Colonic mucosa (tissue), 4 donors: ENCODE results near the gene UVSSA. TPM values are rescaled to one million over a fixed set of nuclear protein-coding genes. Genes with fewer than 3 reads are reported as not detected.

ENCODE experiments used
- DNase-seq: peaks from one replicate; pipeline ENCODE4 v3.0.0-alpha.2; 2020
- H3K27ac ChIP-seq: fragments of 200-600 bp; one replicate; pipeline ENCODE4 v1.8.0; 2021
- H3K27me3 ChIP-seq: fragments of 200-600 bp; one replicate; pipeline ENCODE4 v1.8.0; 2021
- H3K36me3 ChIP-seq: fragments of 200-600 bp; one replicate; pipeline ENCODE4 v1.8.0; 2021
- H3K4me1 ChIP-seq: fragments of 200-600 bp; one replicate; pipeline ENCODE4 v1.8.0; 2021; ENCODE audit warnings: mild to moderate bottlenecking
- H3K4me3 ChIP-seq: fragments of 200-600 bp; one replicate; pipeline ENCODE4 v1.8.0; 2021
- H3K9ac ChIP-seq, 2 donors: one replicate each; pipeline ENCODE4 v1.7.0; 2013; ENCODE audit warnings: control low read depth in 2 of 2, low read depth in 2 of 2, low read length in 2 of 2
- H3K9me3 ChIP-seq: fragments of 200-600 bp; one replicate; pipeline ENCODE4 v1.8.0; 2021
- intact Hi-C: fragments of 100-400 bp; cut with DNase I; formaldehyde crosslinking; loops from one replicate; pipeline ENCODE4 v1.14.1; 2022
- total RNA-seq, 2 donors: library from RNA; stranded (reverse); fragmentation: NEBNext Ultra II Directional in 1 of 2; extraction: Animal tissue kit (Norgen Biotek cat#: 25700) in 1 of 2; gene quantifications; one replicate each; pipeline ENCODE4 v1.2.1, GENCODE V29; 2021
- TF ChIP-seq, protein P1 (sequence below): fragments of 200-600 bp; IDR thresholded peaks from one replicate; pipeline ENCODE4 v1.8.0; 2022; ENCODE audit warnings: antibody characterized with exemption, mild to moderate bottlenecking
- donor health status: healthy.
- donor health status: DM: no; HTN: no; CAD: no.
- donor health status: DM: no; HTN: no; CAD: no.

Gene UVSSA
- total RNA-seq, 2 donors from 2014 or later = 16.7 to 55.7 TPM

DNA sequence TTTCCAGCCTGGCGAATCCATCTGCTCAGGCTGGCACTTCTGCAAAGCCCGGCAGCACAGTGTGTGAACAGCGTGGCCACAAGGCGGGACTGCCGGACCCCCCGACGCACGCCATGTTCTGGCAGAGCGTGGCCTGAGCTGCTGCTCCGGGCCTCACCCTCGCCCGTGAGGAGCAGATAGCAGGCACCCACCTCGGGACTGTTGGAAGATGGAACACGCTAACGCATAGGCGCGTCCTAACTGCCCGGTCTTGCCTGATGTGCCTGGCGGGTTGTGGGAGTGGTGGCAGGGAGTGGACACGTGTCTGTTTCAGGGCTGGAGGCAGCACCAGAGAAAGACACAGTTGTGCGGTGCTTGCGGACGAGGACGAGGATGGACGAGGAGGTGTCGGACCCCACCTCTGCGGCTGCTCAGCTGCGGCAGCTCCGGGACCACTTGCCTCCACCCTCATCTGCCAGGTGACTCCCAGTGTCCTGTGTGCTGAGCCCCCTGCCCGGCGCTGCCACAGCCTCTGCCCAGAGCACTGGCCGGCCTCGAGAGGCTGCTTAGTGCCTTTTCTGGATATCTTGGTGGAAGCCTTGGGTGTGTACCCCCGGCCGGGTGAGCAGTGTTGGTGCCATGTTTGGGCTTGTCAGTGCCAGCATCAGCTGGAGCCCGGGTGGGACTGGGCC, 28.2 kb downstream of the UVSSA start:
- no peak for DNase-seq
- intact Hi-C loops = no loop called here
- H3K9ac ChIP-seq = no peak overlapping the region
- no peak overlapping the region for H3K4me3 ChIP-seq
- no peaks in the 10 kb centered on the region for H3K4me1 ChIP-seq
- H3K27me3 ChIP-seq = no peaks in the 10 kb centered on the region
- H3K36me3 ChIP-seq = no peaks in the 10 kb centered on the region
- H3K27ac ChIP-seq = no peak overlapping the region
- H3K9me3 ChIP-seq = no peaks in the 10 kb centered on the region
- TF ChIP-seq, protein P1, sequence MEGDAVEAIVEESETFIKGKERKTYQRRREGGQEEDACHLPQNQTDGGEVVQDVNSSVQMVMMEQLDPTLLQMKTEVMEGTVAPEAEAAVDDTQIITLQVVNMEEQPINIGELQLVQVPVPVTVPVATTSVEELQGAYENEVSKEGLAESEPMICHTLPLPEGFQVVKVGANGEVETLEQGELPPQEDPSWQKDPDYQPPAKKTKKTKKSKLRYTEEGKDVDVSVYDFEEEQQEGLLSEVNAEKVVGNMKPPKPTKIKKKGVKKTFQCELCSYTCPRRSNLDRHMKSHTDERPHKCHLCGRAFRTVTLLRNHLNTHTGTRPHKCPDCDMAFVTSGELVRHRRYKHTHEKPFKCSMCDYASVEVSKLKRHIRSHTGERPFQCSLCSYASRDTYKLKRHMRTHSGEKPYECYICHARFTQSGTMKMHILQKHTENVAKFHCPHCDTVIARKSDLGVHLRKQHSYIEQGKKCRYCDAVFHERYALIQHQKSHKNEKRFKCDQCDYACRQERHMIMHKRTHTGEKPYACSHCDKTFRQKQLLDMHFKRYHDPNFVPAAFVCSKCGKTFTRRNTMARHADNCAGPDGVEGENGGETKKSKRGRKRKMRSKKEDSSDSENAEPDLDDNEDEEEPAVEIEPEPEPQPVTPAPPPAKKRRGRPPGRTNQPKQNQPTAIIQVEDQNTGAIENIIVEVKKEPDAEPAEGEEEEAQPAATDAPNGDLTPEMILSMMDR = no peak

DNA sequence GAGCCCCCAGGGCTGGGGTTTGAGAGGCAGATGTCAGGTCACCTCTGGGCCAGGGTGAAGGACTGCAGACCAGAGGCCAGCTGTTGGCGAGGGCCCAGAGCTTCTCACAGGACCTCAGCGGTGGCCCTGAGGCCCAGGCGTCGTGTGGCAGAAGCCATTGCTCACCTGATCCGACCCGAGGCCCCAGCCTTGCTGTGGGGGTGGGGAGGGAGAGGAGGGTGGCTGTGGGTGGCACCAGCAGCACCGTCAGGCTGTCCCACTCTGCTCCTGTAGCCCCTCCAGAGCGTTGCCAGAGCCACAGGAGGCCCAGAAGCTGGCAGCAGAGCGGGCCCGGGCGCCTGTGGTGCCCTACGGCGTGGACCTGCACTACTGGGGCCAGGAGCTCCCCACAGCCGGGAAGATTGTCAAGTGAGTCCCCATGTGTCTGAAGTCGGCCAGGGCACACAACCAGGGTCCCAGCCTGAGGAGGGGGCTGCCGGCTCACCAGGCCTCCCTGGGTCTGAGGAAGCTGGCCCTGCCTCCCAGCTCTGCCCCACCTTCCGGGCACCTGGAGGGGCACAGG, 28.8 kb downstream of the UVSSA start:
- no peaks in the 10 kb centered on the region for H3K4me1 ChIP-seq
- TF ChIP-seq, protein P1 = no peak
- H3K36me3 ChIP-seq = no peaks in the 10 kb centered on the region
- intact Hi-C loops = no loop called here
- no peak overlapping the region for H3K27ac ChIP-seq
- no peak for DNase-seq
- H3K27me3 ChIP-seq = no peaks in the 10 kb centered on the region
- H3K9ac ChIP-seq = no peak overlapping the region
- no peaks in the 10 kb centered on the region for H3K9me3 ChIP-seq
- H3K4me3 ChIP-seq = no peak overlapping the region

DNA sequence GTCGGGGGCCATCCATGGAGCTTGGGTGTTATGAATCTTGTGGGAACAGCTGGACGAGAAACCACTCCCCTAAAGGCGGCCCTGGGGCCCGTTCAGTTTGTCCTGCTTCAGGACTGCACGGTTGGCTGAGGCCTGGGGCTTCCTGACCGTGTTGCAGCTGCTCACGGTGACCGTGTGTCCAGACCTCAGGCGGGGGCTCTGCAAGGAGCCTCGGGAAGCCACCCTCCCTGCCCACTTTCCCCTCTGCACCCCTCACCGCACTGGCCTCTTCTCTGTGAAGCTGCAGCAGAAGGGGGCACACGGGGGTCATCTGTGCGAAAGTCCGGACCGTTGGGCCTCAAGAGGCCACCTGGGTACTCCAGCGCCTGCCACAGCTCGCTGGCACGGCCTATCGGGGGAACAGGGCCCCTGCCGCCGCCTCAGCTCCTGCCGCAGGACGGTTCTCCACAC, 29.4 kb downstream of the UVSSA start:
- no peaks in the 10 kb centered on the region for H3K9me3 ChIP-seq
- no peak overlapping the region for H3K27ac ChIP-seq
- TF ChIP-seq, protein P1 = no peak
- H3K36me3 ChIP-seq = no peaks in the 10 kb centered on the region
- no peak overlapping the region for H3K4me3 ChIP-seq
- no peaks in the 10 kb centered on the region for H3K4me1 ChIP-seq
- DNase-seq = no peak
- intact Hi-C loops = no loop called here
- H3K27me3 ChIP-seq = no peaks in the 10 kb centered on the region
- H3K9ac ChIP-seq = no peak overlapping the region

DNA sequence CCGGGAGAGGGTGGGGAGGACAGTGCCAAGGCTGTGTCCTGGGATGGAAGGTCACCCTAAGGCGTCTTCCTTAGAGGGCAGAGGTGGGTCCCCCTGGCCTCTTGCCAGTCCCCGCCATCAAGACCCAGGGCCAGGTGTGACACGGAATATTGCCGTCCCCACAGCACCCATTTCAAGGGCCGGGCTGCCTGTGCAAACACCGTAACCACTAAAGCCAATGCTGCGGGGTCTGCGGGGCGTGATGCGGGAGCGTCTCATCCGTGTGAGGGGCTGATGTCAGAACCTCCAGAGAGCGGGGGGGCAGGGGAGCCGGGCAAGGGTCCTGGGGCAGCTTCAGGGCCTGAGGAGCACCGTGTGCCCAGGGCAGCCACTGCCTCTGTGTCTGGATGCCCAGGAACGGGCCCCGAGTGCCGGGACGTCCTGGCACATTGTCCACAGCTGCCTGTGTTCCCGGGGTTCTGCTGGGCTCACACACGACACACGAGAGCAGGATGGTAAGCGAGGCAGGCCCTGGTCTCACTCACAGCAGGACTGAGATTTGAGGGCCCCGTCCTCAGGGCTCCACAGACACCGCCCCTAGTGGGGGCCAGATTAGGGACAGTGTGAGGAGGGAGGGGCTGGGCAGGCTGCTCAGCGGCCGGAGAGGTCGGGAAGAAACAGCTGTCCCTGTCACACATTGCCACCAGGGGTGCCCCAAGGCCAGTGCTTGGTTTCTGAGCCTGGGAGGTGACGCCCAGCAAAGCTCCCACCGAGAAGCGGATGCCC, 30.0 kb downstream of the UVSSA start:
- Histone ChIP-seq H3K9me3 (no peaks in the 10 kb centered on the region), H3K36me3 (no peaks in the 10 kb centered on the region), H3K27ac (no peak overlapping the region), H3K4me3 (no peak overlapping the region), H3K27me3 (no peaks in the 10 kb centered on the region), H3K9ac (no peak overlapping the region), H3K4me1 (no peaks in the 10 kb centered on the region)
- TF ChIP-seq, protein P1 = no peak
- DNase-seq = no peak
- intact Hi-C loops = no loop called here

DNA sequence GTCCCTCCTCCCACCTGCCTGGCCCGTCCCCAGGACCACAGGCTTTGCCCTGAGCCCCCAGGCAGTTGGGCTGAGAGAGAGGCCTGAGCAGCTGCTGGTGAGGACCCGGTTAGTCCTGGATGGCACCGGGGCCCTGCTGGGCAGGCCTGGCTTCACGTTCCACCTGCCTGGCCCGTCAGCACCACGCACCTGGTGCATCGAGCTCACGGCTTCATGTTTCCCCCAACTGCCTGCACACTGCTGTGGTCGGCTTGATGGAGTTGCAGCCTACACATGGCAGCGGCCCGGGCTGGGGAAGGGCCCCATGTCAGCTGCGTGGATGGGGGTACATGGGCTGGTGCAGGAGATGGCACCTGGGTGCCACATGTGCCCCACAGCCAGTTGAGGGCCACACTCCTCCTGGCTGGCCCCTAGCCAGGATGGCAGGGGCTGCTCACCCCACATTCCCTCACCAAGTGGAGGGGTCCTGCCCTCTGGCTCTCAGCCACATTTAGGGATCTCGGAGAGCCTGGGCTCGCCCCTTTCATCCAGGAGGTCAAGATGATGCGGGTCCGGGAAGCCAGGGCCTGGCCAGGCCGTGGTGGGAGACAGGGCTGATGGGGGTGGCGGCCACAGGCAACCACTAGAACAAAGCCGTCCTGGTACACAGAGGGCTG, 30.7 kb downstream of the UVSSA start:
- no peak for DNase-seq
- Histone ChIP-seq H3K4me1 (no peaks in the 10 kb centered on the region), H3K27ac (no peak overlapping the region), H3K4me3 (no peak overlapping the region), H3K36me3 (no peaks in the 10 kb centered on the region), H3K27me3 (no peaks in the 10 kb centered on the region), H3K9ac (no peak overlapping the region), H3K9me3 (no peaks in the 10 kb centered on the region)
- intact Hi-C loops = no loop called here
- TF ChIP-seq, protein P1 = no peak
